Upper lobe of right lung (tissue), 1 donor: Measurements from ENCODE around the gene PCBD2. TPM values are rescaled to one million over a fixed set of nuclear protein-coding genes. Genes with fewer than 3 reads are reported as not detected.

Experiments used
- ATAC-seq: fragments of 200-7000 bp; cut with Tn5 transposase; one replicate; pipeline ENCODE4 v1.9.1; 2020; ENCODE audit warnings: mild to moderate bottlenecking, moderate library complexity
- DNase-seq: peaks from one replicate; pipeline ENCODE4 v3.0.0-alpha.2; 2020
- H3K27ac ChIP-seq: fragments of 200-600 bp; one replicate; pipeline ENCODE4 v1.8.0; 2022
- H3K27me3 ChIP-seq: fragments of 200-600 bp; one replicate; pipeline ENCODE4 v1.8.0; 2022; ENCODE audit warnings: mild to moderate bottlenecking
- H3K36me3 ChIP-seq: fragments of 200-600 bp; one replicate; pipeline ENCODE4 v1.8.0; 2022
- H3K4me1 ChIP-seq: fragments of 200-600 bp; one replicate; pipeline ENCODE4 v1.8.0; 2022
- H3K4me3 ChIP-seq: fragments of 200-600 bp; one replicate; pipeline ENCODE4 v1.8.0; 2022; ENCODE audit warnings: mild to moderate bottlenecking
- H3K9me3 ChIP-seq: fragments of 200-600 bp; one replicate; pipeline ENCODE4 v1.8.0; 2022
- intact Hi-C: fragments of 100-400 bp; cut with DNase I; formaldehyde crosslinking; loops from one replicate; pipeline ENCODE4 v1.11.0; 2022
- total RNA-seq: library from RNA; stranded (reverse); fragmentation: NEBNext Ultra II Directional; extraction: Animal tissue kit (Norgen Biotek cat#: 25700); gene quantifications from one replicate; pipeline ENCODE4 v1.2.1, GENCODE V29; 2021
- TF ChIP-seq, protein P1 (sequence below): fragments of 200-600 bp; IDR thresholded peaks from one replicate; pipeline ENCODE4 v1.8.0; 2022; ENCODE audit warnings: antibody characterized with exemption
- donor health status: DM: no; HTN: yes; CAD: no; lungs with severe emphysema.

Gene PCBD2
- total RNA-seq, 1 donor from 2014 or later = 11.2 TPM

DNA sequence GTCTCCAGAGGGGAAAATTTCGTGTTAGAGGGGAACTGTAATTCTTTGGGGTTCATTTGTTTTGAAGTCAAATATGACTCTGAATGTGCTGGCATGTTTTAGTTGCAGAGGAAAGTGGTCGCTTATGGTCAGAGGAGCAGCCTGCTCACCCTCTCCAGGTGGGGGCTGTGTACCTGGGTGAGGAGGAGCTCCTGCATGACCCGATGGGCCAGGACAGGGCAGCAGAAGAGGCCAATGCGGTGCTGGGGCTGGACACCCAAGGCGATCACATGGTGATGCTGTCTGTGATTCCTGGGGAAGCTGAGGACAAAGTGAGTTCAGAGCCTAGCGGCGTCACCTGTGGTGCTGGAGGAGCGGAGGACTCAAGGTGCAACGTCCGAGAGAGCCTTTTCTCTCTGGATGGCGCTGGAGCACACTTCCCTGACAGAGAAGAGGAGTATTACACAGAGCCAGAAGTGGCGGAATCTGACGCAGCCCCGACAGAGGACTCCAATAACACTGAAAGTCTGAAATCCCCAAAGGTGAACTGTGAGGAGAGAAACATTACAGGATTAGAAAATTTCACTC is 17.3 kb upstream of the PCBD2 start:
- H3K27me3 ChIP-seq = no peaks in the 10 kb centered on the region
- H3K4me1 ChIP-seq = no peaks in the 10 kb centered on the region
- TF ChIP-seq, protein P1, sequence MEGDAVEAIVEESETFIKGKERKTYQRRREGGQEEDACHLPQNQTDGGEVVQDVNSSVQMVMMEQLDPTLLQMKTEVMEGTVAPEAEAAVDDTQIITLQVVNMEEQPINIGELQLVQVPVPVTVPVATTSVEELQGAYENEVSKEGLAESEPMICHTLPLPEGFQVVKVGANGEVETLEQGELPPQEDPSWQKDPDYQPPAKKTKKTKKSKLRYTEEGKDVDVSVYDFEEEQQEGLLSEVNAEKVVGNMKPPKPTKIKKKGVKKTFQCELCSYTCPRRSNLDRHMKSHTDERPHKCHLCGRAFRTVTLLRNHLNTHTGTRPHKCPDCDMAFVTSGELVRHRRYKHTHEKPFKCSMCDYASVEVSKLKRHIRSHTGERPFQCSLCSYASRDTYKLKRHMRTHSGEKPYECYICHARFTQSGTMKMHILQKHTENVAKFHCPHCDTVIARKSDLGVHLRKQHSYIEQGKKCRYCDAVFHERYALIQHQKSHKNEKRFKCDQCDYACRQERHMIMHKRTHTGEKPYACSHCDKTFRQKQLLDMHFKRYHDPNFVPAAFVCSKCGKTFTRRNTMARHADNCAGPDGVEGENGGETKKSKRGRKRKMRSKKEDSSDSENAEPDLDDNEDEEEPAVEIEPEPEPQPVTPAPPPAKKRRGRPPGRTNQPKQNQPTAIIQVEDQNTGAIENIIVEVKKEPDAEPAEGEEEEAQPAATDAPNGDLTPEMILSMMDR = no peak
- no peak overlapping the region for H3K27ac ChIP-seq
- intact Hi-C loops = no loop called here
- peaks cover 31% of the 10 kb centered on the region for H3K36me3 ChIP-seq
- DNase-seq (no peak), ATAC-seq (peak; percentile 17)
- H3K4me3 ChIP-seq = no peak overlapping the region
- H3K9me3 ChIP-seq = no peaks in the 10 kb centered on the region

DNA sequence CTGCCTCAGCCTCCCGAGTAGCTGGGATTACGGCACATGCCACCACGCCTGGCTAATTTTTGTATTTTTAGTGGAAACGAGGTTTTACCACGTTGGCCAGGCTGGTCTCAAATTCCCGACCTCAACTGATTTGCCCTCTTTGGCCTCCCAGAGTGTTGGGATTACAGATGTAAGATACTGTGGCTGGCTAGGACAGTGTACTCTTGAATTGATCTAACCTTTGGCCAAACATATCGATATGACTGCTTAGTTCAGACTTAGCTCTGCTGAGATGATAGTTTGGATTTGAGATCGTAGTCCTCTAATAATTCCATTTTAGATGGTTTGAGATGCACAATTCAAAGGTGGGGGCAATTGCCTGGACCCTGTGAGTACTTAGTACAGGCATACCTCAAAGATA is 15.6 kb upstream of the PCBD2 start:
- no peaks in the 10 kb centered on the region for H3K9me3 ChIP-seq
- no peaks in the 10 kb centered on the region for H3K4me1 ChIP-seq
- no peak for DNase-seq
- H3K4me3 ChIP-seq = no peak overlapping the region
- no peak for ATAC-seq
- H3K27ac ChIP-seq = no peak overlapping the region
- peaks cover 46% of the 10 kb centered on the region for H3K36me3 ChIP-seq
- TF ChIP-seq, protein P1 = no peak
- intact Hi-C loops = no loop called here
- H3K27me3 ChIP-seq = no peaks in the 10 kb centered on the region

DNA sequence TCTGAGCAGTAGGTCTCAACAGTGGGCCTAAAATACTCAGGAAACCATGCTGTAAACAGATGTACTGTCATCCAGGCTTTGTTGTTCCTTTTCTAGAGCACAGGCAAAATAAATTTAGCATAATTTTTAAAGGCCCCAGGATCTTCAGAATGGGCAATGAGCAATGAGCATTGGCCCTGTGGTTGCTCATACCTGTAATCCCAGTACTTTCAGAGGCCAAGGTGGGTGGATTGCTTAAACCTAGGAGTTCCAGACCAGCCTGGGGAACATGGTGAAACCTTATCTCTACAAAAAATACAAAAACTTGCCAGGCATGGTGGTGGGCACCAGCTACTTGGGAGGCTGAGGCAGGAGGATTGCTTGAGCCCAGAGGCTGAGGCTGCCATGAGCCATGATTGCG is 13.5 kb upstream of the PCBD2 start:
- Histone ChIP-seq H3K36me3 (peaks cover 55% of the 10 kb centered on the region), H3K4me1 (no peaks in the 10 kb centered on the region), H3K4me3 (no peak overlapping the region), H3K9me3 (no peaks in the 10 kb centered on the region), H3K27me3 (no peaks in the 10 kb centered on the region), H3K27ac (no peak overlapping the region)
- intact Hi-C loops = no loop called here
- DNase-seq (peak; percentile 13), ATAC-seq (no peak)
- TF ChIP-seq, protein P1 = no peak

DNA sequence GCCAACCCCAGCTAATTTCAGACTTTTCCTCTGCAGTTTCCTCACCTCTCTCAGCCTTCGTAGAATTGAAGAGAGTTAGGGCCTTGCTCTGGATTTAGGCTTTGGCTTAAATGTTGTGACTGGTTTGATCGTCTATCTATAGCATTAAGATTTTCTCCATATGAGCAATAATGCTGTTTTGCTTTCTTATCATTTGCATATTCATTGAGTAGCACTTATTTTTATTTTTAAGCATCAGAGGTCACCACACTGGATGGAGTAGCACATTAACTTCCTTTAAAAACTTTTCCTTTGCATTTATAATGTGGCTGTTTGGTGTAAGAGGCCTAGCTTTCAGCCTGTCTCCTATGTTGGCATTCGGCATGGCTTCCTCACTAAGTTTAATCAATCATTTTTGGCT is 12.6 kb upstream of the PCBD2 start:
- TF ChIP-seq, protein P1 = no peak
- intact Hi-C loops = no loop called here
- no peaks in the 10 kb centered on the region for H3K9me3 ChIP-seq
- DNase-seq = no peak
- H3K4me1 ChIP-seq = no peaks in the 10 kb centered on the region
- peaks cover 60% of the 10 kb centered on the region for H3K36me3 ChIP-seq
- no peak overlapping the region for H3K27ac ChIP-seq
- no peak for ATAC-seq
- no peaks in the 10 kb centered on the region for H3K27me3 ChIP-seq
- no peak overlapping the region for H3K4me3 ChIP-seq

DNA sequence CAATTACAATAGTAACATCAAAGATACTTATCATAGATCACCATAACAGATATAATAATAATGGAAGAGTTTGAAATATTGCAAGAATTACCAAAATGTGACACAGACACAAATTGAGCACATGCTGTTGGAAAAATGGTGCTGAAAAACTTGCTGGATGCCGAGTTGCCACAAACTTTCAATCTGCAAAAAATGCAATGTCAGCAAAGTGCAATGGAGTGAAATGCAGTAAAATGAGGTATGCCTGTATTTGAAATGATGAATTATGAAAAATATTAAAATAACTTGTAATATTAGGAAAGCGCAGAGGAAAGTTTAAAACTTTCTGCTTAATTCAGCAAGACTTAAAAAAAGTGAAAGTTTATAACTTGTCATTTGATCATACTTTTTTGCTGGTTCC is 12.0 kb upstream of the PCBD2 start:
- TF ChIP-seq, protein P1 = no peak
- Histone ChIP-seq H3K36me3 (peaks cover 59% of the 10 kb centered on the region), H3K4me3 (no peak overlapping the region), H3K9me3 (no peaks in the 10 kb centered on the region), H3K27me3 (no peaks in the 10 kb centered on the region), H3K27ac (no peak overlapping the region), H3K4me1 (no peaks in the 10 kb centered on the region)
- DNase-seq = no peak
- no peak for ATAC-seq
- intact Hi-C loops = no loop called here
